ENCODE data around the gene TIMM13.

TIMM13 gene

DNA sequence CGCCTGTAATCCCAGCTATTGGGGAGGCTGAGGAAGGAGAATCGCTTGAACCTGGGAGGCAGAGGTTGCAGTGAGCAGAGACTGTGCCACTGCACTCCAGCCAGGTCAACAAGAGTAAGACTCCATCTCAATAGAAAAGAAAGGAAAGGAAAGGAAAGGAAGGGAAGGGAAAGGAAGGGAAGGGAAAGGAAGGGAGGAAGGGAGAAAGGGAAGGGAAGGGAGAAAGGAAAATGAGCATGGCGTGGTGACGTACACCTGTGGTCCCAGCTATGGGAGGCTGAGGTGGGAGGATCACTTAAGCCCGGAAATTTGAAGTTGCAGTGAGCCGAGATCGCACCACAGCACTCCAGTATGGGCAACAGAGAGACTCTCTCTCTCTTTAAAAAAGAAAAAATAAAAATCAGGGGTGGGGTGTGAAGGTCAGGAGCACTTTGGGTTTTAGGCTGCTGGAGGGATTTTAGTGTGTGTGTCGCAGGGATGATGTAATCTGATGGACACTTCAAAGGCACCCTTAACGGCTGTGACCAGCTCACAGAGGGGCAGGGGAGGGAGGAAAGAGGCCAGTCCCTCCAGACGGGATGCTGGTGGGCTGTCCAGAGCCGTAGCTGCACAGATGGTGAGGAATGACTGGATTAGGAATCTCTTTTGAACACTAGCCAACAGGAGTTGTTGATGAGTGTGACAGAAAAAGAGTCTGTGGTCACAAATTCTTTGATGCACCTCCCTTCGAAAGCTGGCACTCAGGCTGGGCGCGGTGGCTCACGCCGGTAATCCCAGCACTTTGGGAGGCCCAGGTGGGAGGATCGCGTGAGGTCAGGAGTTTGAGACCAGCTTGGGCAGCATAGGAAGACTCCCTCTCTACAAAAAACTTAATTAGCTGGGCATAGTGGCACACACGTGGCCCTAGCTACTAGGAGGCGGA lies 39.8 kb downstream of the TIMM13 start:
- in situ Hi-C loops (cut with MboI; ENCODE audit: low sequenced_read_pairs): no loop called here

DNA sequence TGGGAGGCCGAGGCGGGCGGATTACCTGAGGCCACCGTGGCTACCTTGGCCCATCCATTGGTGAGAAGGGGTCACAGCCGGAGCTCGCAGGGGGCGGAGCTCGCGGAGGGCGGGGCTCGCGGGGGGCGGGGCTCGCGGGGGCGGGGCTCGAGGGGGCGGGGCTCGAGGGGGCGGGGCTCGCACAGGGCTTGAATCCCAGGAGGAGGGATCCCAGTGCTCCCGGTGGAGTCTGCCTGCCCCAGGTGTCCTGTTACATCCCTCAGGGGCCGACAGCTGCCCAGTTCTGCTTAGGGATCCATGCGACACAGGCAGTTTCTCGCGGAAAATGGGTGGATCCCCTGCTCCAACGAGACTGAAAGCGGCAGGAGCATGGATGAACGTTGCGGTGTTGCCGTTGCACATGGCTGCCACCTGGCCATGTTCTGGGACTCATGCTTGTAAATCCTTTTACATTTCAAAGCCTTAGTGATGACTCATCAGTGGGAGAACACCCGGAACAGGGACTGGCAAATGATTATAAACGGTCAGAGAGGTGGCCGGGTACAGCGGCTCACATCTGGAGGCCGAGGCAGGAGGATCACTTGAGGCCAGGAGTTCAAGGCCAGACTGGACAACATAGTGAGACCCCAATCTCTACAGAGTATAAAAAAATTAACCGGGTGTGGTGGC lies 42.2 kb downstream of the TIMM13 start:
- in situ Hi-C loops (cut with MboI; ENCODE audit: low sequenced_read_pairs): no loop called here

DNA sequence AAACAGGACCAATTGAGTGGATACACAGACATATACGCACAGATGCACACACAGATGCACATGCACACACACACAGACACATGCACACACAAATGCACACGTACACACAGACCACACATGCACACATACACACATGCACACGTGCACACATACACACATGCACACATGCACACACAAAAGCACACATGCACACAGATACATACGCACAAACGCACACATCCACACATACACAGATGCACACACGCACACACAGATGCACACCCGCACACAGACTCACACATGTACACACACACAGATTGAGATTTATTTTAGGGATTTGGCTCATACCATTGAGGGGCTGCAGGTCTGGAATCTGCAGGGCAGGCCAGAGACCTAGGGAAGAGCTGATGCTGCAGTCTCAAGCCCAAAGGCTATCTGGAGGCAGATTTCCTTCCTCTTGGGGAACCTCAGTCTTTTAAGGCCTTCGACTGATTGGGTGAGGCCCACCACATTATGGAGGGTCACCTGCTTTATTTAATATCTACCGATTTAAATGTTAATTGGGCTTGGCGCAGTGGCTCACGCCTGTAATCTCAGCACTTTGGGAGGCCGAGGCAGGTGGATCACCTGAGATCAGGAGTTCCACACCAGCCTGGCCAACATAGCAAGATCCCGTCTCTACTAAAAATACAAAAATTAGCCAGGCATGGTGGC lies 44.7 kb downstream of the TIMM13 start:
- in situ Hi-C loops (cut with MboI; ENCODE audit: low sequenced_read_pairs): no loop called here

DNA sequence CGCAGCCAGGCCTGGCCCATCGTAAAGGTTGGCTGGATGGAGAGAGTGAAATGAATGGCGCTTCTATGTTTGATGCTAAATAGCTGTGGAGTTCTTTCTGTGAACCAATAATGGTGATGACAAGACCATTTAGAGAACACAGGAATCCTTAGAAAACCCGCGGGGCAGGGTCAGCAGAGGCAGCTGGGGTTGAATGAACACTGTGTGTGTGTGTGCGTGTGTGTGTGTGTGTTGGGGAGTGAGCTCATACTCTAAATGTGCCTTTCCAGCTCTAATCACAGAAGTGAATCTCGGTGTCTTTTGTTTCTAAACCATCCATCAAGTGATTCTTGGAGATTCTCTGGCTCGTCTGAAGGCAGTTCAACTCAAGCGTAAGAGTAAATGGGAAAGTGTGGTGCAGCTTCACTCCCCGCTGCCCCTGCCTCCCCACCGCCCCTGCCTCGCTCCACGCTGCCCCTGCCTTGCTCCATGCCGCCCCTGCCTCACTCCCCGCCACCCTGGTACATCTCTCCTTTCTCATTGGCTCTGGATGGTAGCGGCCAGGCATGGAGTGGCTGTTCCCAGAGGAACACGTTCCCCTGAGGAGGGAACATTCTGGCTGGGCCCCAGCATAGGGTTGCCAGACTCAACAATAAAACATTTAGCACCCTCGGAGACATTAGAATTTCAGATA lies 46.1 kb downstream of the TIMM13 start:
- in situ Hi-C loops (cut with MboI; ENCODE audit: low sequenced_read_pairs): no loop called here

DNA sequence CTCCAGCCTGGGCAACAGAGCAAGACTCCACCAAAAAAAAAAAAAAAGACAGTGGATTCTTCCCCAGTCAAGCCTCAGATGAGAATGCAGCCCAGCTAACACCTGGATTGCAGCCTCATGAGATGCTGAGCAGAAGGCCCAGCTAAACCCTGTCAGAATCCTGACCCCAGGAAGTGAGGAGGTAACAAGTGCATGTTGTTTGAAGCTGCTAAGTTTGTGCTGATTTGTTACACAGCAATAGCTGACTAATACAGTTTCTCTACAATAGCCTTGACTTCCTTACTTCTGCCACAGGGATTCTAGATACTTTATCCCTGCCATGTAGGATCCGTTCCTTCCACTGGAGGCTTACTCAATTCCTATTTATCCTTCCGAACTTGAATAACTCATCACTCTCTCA lies 46.8 kb downstream of the TIMM13 start:
- in situ Hi-C loops (cut with MboI; ENCODE audit: low sequenced_read_pairs): no loop called here

DNA sequence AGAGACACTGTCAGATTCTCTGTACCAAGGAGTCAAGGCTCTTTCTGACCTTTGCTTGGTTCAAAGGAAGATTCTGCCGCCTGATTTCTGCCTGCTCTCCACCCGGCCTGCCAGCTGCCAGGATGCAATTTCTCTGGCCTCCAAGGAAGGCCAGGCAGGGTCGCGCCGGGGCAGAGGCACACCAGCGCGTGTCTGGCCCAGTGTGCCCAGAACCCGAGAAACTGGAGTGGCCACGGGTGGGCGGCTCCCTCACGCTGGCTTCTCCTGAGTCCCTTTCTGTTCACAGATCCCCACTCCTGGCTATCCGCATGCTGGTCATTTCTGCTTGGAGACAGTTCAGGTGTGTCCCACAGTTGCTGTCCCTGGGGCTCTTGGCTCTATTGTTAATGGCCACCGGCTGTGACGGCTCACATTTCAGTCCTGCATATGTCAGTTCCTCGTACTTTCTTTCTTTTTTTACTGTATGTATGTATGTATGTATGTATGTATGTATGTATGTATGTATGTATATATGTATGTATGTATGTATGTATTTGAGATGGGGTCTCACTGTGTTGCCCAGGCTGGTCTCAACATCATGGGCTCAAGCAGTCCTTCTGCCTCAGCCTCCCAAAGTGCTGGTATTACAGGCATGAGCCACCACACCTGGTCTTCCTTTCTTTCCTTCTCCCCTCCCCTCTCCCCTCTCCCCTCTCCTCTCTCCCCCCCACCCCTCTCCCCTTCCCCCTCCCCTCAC lies 50.4 kb downstream of the TIMM13 start:
- in situ Hi-C loops (cut with MboI; ENCODE audit: low sequenced_read_pairs): no loop called here

All from hTERT RPE-1 (cell line).